ENCODE results near the gene SCNN1A.

DNA sequence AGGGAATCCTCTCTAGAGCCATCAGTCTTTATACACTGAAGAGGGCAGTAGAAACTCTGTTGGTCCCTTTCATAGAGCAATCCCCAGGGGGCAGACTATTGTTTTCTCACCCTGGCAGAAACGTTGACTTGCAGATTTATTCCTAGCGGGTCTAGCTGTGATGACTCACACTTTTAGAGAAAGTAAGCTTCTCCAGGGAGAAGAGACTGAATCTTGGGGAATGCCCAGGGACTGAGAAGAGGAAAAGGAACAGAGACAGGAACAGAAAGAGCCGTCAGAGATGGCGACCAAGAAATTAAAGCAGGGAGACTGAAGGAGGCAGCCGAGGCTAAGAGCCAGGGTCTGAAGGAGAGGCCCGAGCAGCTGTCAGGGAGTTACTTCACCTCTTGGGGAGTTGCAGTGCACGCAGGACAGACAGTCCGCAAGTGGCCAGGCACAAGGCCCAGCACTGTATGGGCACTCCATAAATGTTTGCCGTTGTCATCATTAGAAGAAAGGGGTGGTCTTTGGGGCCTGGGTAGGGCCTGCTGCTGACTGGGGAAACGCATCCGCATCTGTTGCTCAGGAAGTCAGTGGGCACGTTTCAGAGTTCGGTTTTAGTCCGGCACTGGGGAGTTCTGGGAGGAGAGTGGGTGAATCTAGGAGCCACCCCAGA lies 51.9 kb downstream of the SCNN1A start:
- TF ChIP-seq CTCF (IDR thresholded peaks at IDR 0.05) (peak; percentile 47 to 74 (median 56)), POLR2A (IDR thresholded peaks at IDR 0.05) (no peak)
